Glutamatergic neuron (in vitro differentiated cells): ENCODE measurements around the gene MND1. TPM values are rescaled to one million over a fixed set of nuclear protein-coding genes. Genes with fewer than 3 reads are reported as not detected.

Experiments used
- DNase-seq: peaks from one replicate; pipeline ENCODE4 v3.0.0; 2022
- H3K27ac Mint-ChIP-seq: one replicate; pipeline ENCODE4 v1.8.0; 2020; ENCODE audit warnings: mild to moderate bottlenecking, mixed read lengths, inconsistent platforms; ENCODE audit not compliant: unreplicated experiment
- H3K27me3 Mint-ChIP-seq: one replicate; pipeline ENCODE4 v1.8.0; 2020; ENCODE audit warnings: mild to moderate bottlenecking, moderate library complexity, mixed read lengths, inconsistent platforms; ENCODE audit not compliant: unreplicated experiment
- H3K36me3 Mint-ChIP-seq: one replicate; pipeline ENCODE4 v1.8.0; 2020; ENCODE audit warnings: mild to moderate bottlenecking, mixed read lengths, inconsistent platforms; ENCODE audit not compliant: unreplicated experiment
- H3K4me1 Mint-ChIP-seq: one replicate; pipeline ENCODE4 v1.8.0; 2020; ENCODE audit warnings: mild to moderate bottlenecking, low read depth, mixed read lengths, inconsistent platforms; ENCODE audit not compliant: unreplicated experiment
- H3K4me3 Mint-ChIP-seq: one replicate; pipeline ENCODE4 v1.8.0; 2020; ENCODE audit warnings: mild to moderate bottlenecking, mixed read lengths, inconsistent platforms; ENCODE audit not compliant: unreplicated experiment
- H3K9me3 Mint-ChIP-seq: one replicate; pipeline ENCODE4 v1.8.0; 2020; ENCODE audit warnings: mild to moderate bottlenecking, moderate library complexity, mixed read lengths, inconsistent platforms; ENCODE audit not compliant: unreplicated experiment
- CTCF ChIP-seq: fragments of 200-600 bp; sonication (generic); IDR thresholded peaks from one replicate; pipeline ENCODE4 v1.5.0; 2021; ENCODE audit not compliant: partially characterized antibody, unreplicated experiment
- total RNA-seq: library from RNA; stranded (reverse); fragmentation: NEBNext Ultra II Directional; extraction: Animal tissue kit (Norgen Biotek cat#: 25700); gene quantifications from one replicate; pipeline ENCODE4 v1.2.1, GENCODE V29; 2021; ENCODE audit not compliant: unreplicated experiment

The MND1 gene
- total RNA-seq, 1 donor from 2014 or later: 2.0 TPM

GRCh38 chr4:153325558-153325957, 18.9 kb upstream of the MND1 start:
- TF ChIP-seq CTCF: no peak
- Mint-ChIP-seq H3K27ac (no peak overlapping the region), H3K4me3 (no peak overlapping the region), H3K9me3 (peaks cover 1% of the 10 kb centered on the region), H3K4me1 (no peaks in the 10 kb centered on the region), H3K36me3 (no peaks in the 10 kb centered on the region), H3K27me3 (no peaks in the 10 kb centered on the region)
- no peak for DNase-seq

- H3K36me3 Mint-ChIP-seq: no peaks in the 10 kb centered on the region
- no peaks in the 10 kb centered on the region for H3K4me1 Mint-ChIP-seq
- H3K27ac Mint-ChIP-seq: no peak overlapping the region
- no peaks in the 10 kb centered on the region for H3K27me3 Mint-ChIP-seq
- DNase-seq: no peak
- peaks cover 1% of the 10 kb centered on the region for H3K9me3 Mint-ChIP-seq
- TF ChIP-seq CTCF: no peak
- H3K4me3 Mint-ChIP-seq: no peak overlapping the region
These were observed 18.0 kb upstream of the MND1 start for GRCh38 chr4:153326513-153326912.

GRCh38 chr4:153327247-153327646, 17.2 kb upstream of the MND1 start:
- Mint-ChIP-seq H3K4me1 (no peaks in the 10 kb centered on the region), H3K27me3 (no peaks in the 10 kb centered on the region), H3K36me3 (no peaks in the 10 kb centered on the region), H3K9me3 (peaks cover 1% of the 10 kb centered on the region), H3K27ac (no peak overlapping the region), H3K4me3 (no peak overlapping the region)
- DNase-seq: no peak
- TF ChIP-seq CTCF: no peak

GRCh38 chr4:153332936-153333335, 11.6 kb upstream of the MND1 start:
- H3K36me3 Mint-ChIP-seq: no peaks in the 10 kb centered on the region
- H3K27me3 Mint-ChIP-seq: no peaks in the 10 kb centered on the region
- no peak for DNase-seq
- H3K4me1 Mint-ChIP-seq: no peaks in the 10 kb centered on the region
- H3K9me3 Mint-ChIP-seq: no peaks in the 10 kb centered on the region
- no peak overlapping the region for H3K27ac Mint-ChIP-seq
- TF ChIP-seq CTCF: no peak
- H3K4me3 Mint-ChIP-seq: no peak overlapping the region

- Mint-ChIP-seq H3K4me1 (no peaks in the 10 kb centered on the region), H3K36me3 (no peaks in the 10 kb centered on the region), H3K4me3 (no peak overlapping the region), H3K27me3 (no peaks in the 10 kb centered on the region), H3K27ac (no peak overlapping the region), H3K9me3 (no peaks in the 10 kb centered on the region)
- DNase-seq: no peak
- no peak for TF ChIP-seq CTCF
These were observed 10.6 kb upstream of the MND1 start for GRCh38 chr4:153333874-153334273.
